ENCODE results near the gene PTPRU.

DNA sequence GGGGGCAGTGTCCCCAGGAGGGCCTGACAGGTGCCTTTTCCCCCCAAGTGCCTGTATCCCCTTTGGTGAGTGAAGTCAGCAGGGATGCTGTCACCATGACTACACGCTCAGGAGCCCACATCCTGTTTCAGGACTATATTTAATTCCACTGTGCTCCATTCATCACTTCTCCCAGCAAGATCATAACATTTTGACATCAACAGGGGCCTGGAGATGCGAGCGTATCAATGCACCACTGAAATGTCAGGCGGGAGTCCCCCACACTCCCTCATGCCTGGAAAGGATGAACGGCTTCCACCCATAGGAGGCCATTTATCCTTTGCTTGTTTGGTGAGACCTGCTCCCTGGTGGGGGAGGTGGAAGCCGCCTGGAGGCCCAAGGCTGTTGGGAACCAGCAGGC, 119.1 kb downstream of the PTPRU start:
- no peak for TF ChIP-seq CTCF (IDR thresholded peaks at IDR 0.05; ENCODE audit: control extremely low read depth in 1 of 3, insufficient read depth in 1 of 3, low read depth in 1 of 3, low read length in 3 of 3)
- TF ChIP-seq, protein P1, sequence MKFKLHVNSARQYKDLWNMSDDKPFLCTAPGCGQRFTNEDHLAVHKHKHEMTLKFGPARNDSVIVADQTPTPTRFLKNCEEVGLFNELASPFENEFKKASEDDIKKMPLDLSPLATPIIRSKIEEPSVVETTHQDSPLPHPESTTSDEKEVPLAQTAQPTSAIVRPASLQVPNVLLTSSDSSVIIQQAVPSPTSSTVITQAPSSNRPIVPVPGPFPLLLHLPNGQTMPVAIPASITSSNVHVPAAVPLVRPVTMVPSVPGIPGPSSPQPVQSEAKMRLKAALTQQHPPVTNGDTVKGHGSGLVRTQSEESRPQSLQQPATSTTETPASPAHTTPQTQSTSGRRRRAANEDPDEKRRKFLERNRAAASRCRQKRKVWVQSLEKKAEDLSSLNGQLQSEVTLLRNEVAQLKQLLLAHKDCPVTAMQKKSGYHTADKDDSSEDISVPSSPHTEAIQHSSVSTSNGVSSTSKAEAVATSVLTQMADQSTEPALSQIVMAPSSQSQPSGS (IDR thresholded peaks at IDR 0.05; ENCODE audit: low read length), result no peak
- no peak for TF ChIP-seq EGR1 (IDR thresholded peaks at IDR 0.05; ENCODE audit: borderline replicate concordance, low read depth, low read length)
- no peak for TF ChIP-seq CEBPB (IDR thresholded peaks at IDR 0.05; ENCODE audit: low read depth, low read length)
- TF ChIP-seq POLR2A (IDR thresholded peaks at IDR 0.05; ENCODE audit: control extremely low read depth in 1 of 2, low read depth in 2 of 2, low read length in 2 of 2), result no peak

All from H1 (cell line).